MM.1S (cell line): ENCODE measurements around the gene NPEPL1.

Experiments used
- CTCF ChIP-seq: fragments of 300-600 bp; sonication (generic); IDR thresholded peaks from 2 replicates; pipeline ENCODE4 v1.5.1; 2016; ENCODE audit warnings: antibody characterized with exemption, low read length, mixed read lengths
- EZH2phosphoT487 ChIP-seq: fragments of 300-600 bp; sonication (generic); IDR thresholded peaks from 2 replicates; pipeline ENCODE4 v1.6.1; 2018; ENCODE audit warnings: antibody characterized with exemption, low read length

- TF ChIP-seq CTCF (no peak), EZH2phosphoT487 (no peak)
Measured at GRCh38 chr20:58670659-58671058, 21.9 kb upstream of the NPEPL1 start.
